ENCODE data around the gene TULP4.
A peak's percentile ranks its signal among the peaks of the same experiment; 100 is the strongest.
"Not testable (repeated sequence)": the region's sequence is repeated elsewhere in the genome, so short reads cannot be mapped to it uniquely, and the experiment has no call there.

The TULP4 gene

GRCh38 chr6:158312165-158312564 is at the start of gene TULP4:
Gene TULP4, plus strand, starts transcription at chr6:158312465. Its CDS starts 1,552 bp downstream, at chr6:158314017.
- DNase-seq = no peak

- no peak for DNase-seq
Measured at GRCh38 chr6:158262755-158263154, 49.5 kb upstream of the TULP4 start.

GRCh38 chr6:158264180-158264579 is 48.1 kb upstream of the TULP4 start:
- DNase-seq = no peak

- no peak for DNase-seq
Measured at GRCh38 chr6:158266131-158266530, 46.1 kb upstream of the TULP4 start.

- no peak for DNase-seq
Measured at GRCh38 chr6:158268361-158269147, 43.7 kb upstream of the TULP4 start.

GRCh38 chr6:158269657-158270056 is 42.6 kb upstream of the TULP4 start:
- no peak for DNase-seq

- no peak for DNase-seq
Measured at GRCh38 chr6:158270389-158271127, 41.7 kb upstream of the TULP4 start.

GRCh38 chr6:158272324-158272723 is 39.9 kb upstream of the TULP4 start:
- DNase-seq = no peak

- no peak for DNase-seq
Measured at GRCh38 chr6:158278004-158278403, 34.3 kb upstream of the TULP4 start.

GRCh38 chr6:158279615-158280014 is 32.6 kb upstream of the TULP4 start:
- DNase-seq = no peak

GRCh38 chr6:158283304-158283980 is 28.8 kb upstream of the TULP4 start:
- peak; percentile 46 for DNase-seq

- DNase-seq = peak; percentile 39
Measured at GRCh38 chr6:158284007-158284875, 28.0 kb upstream of the TULP4 start.

- no peak for DNase-seq
Measured at GRCh38 chr6:158284876-158285655, 27.2 kb upstream of the TULP4 start.

- DNase-seq = no peak
Measured at GRCh38 chr6:158285656-158286021, 26.6 kb upstream of the TULP4 start.

- no peak for DNase-seq
Measured at GRCh38 chr6:158286413-158286812, 25.9 kb upstream of the TULP4 start.

GRCh38 chr6:158287047-158287446 is 25.2 kb upstream of the TULP4 start:
- DNase-seq = no peak

- DNase-seq = peak; percentile 35
Measured at GRCh38 chr6:158290040-158290439, 22.2 kb upstream of the TULP4 start.

- DNase-seq = peak; percentile 75
Measured at GRCh38 chr6:158290659-158291058, 21.6 kb upstream of the TULP4 start.

GRCh38 chr6:158292016-158292415 is 20.2 kb upstream of the TULP4 start:
- no peak for DNase-seq

GRCh38 chr6:158293122-158293521 is 19.1 kb upstream of the TULP4 start:
- no peak for DNase-seq

- DNase-seq = not testable (repeated sequence)
Measured at GRCh38 chr6:158295976-158296853, 16.1 kb upstream of the TULP4 start.
